HEK293 (cell line): Measurements from ENCODE around the gene ATP5IF1.
A peak's percentile ranks its signal among the peaks of the same experiment; 100 is the strongest.

Experiments
- CTCF ChIA-PET: fragments of 350-600 bp; formaldehyde crosslinking; extraction: SDS; loops from one replicate; lab custom pipeline; 2021; ENCODE audit warnings: antibody characterized with exemption; lab: Yijun Ruan, JAX
- POLR2A ChIA-PET: fragments of 300-600 bp; formaldehyde crosslinking; extraction: SDS; loops from one replicate; lab custom pipeline; 2020; ENCODE audit warnings: antibody characterized with exemption, inconsistent platforms; lab: Yijun Ruan, JAX
- H3K27ac ChIP-seq: fragments of 200-500 bp; sonication (Bioruptor generic); 2 replicates; pipeline ENCODE4 v1.5.1; 2014; ENCODE audit warnings: low read depth, low read length, control low read depth, inconsistent platforms; ENCODE audit errors: extremely low read depth
- H3K36me3 ChIP-seq, 2 experiments: fragments of 200-500 bp in 1 of 2; sonication (Bioruptor generic) in 1 of 2; 1 replicate in 1 of 2; 2 replicates in 1 of 2; pipeline ENCODE4 v1.5.1; 2014 to 2017; ENCODE audit warnings: inconsistent platforms in 2 of 2, low read length in 2 of 2; ENCODE audit not compliant: control insufficient read depth in 2 of 2, insufficient read depth in 1 of 2
- H3K4me1 ChIP-seq: fragments of 200-500 bp; sonication (Bioruptor generic); 2 replicates; pipeline ENCODE4 v1.5.1; 2014; ENCODE audit warnings: mild to moderate bottlenecking, low read length, inconsistent platforms; ENCODE audit not compliant: control insufficient read depth, insufficient read depth
- H3K4me3 ChIP-seq: 2 replicates; pipeline ENCODE4 v1.5.1; 2011; ENCODE audit warnings: low read depth, mild to moderate bottlenecking, control low read depth, low read length, moderate library complexity
- H3K9me3 ChIP-seq: fragments of 200-500 bp; sonication (Bioruptor generic); 2 replicates; pipeline ENCODE4 v1.5.1; 2014; ENCODE audit warnings: low read depth, low read length, inconsistent platforms; ENCODE audit not compliant: control insufficient read depth, insufficient read depth
- BCL11A ChIP-seq: fragments of 450-650 bp; formaldehyde crosslinking; IDR thresholded peaks from 2 replicates; pipeline ENCODE4 v1.5.1; 2016; ENCODE audit warnings: low read depth, missing biosample characterization, missing genetic modification characterization
- HOXA7 ChIP-seq: sonication (generic); formaldehyde crosslinking; IDR thresholded peaks from 2 replicates; pipeline ENCODE4 v1.8.1; 2022; ENCODE audit warnings: missing genetic modification reagents, borderline replicate concordance
- KLF16 ChIP-seq: fragments of 450-650 bp; formaldehyde crosslinking; IDR thresholded peaks from 2 replicates; pipeline ENCODE4 v1.5.1; 2017; ENCODE audit warnings: missing biosample characterization, missing genetic modification characterization
- MYNN ChIP-seq: fragments of 450-650 bp; formaldehyde crosslinking; IDR thresholded peaks from 2 replicates; pipeline ENCODE4 v1.5.1; 2016; ENCODE audit warnings: missing biosample characterization, missing genetic modification characterization, borderline replicate concordance
- RBAK ChIP-seq: fragments of 450-650 bp; formaldehyde crosslinking; IDR thresholded peaks from 2 replicates; pipeline ENCODE4 v1.5.1; 2016; ENCODE audit warnings: missing biosample characterization, missing genetic modification characterization
- SCRT2 ChIP-seq: fragments of 450-650 bp; formaldehyde crosslinking; IDR thresholded peaks from 2 replicates; pipeline ENCODE4 v1.5.1; 2016; ENCODE audit warnings: missing biosample characterization, missing genetic modification characterization
- SP2 ChIP-seq: fragments of 450-650 bp; formaldehyde crosslinking; IDR thresholded peaks from 2 replicates; pipeline ENCODE4 v1.5.1; 2016; ENCODE audit warnings: missing biosample characterization, missing genetic modification characterization
- SP3 ChIP-seq: fragments of 450-650 bp; formaldehyde crosslinking; IDR thresholded peaks from 2 replicates; pipeline ENCODE4 v1.5.1; 2016; ENCODE audit warnings: missing biosample characterization, missing genetic modification characterization
- TRIM28 ChIP-seq: IDR thresholded peaks from 2 replicates; pipeline ENCODE4 v1.6.1; 2011; ENCODE audit warnings: low read length, control low read depth, borderline replicate concordance
- YY1 ChIP-seq: fragments of 450-650 bp; formaldehyde crosslinking; IDR thresholded peaks from 2 replicates; pipeline ENCODE4 v1.5.1; 2018; ENCODE audit warnings: missing biosample characterization, missing genetic modification characterization
- ZBTB1 ChIP-seq: fragments of 450-650 bp; formaldehyde crosslinking; IDR thresholded peaks from 2 replicates; pipeline ENCODE4 v1.5.1; 2016; ENCODE audit warnings: missing biosample characterization, missing genetic modification characterization
- ZBTB20 ChIP-seq: fragments of 450-650 bp; formaldehyde crosslinking; IDR thresholded peaks from 2 replicates; pipeline ENCODE4 v1.5.1; 2016; ENCODE audit warnings: missing biosample characterization, missing genetic modification characterization
- ZBTB48 ChIP-seq: fragments of 450-650 bp; formaldehyde crosslinking; IDR thresholded peaks from 2 replicates; pipeline ENCODE4 v1.5.1; 2016; ENCODE audit warnings: missing biosample characterization, missing genetic modification characterization
- ZBTB49 ChIP-seq: fragments of 450-650 bp; formaldehyde crosslinking; IDR thresholded peaks from 2 replicates; pipeline ENCODE4 v1.5.1; 2016; ENCODE audit warnings: missing biosample characterization, missing genetic modification characterization, low read depth
- ZNF184 ChIP-seq: fragments of 450-650 bp; IDR thresholded peaks from 2 replicates; pipeline ENCODE4 v1.5.1; 2018; ENCODE audit warnings: missing biosample characterization, mild to moderate bottlenecking, missing genetic modification characterization
- ZXDB ChIP-seq: fragments of 450-650 bp; formaldehyde crosslinking; IDR thresholded peaks from 2 replicates; pipeline ENCODE4 v1.5.1; 2016; ENCODE audit warnings: missing biosample characterization, missing genetic modification characterization
- TF ChIP-seq, protein P1 (sequence below): fragments of 450-650 bp; formaldehyde crosslinking; IDR thresholded peaks from 2 replicates; pipeline ENCODE4 v1.5.1; 2016; ENCODE audit warnings: missing biosample characterization, missing genetic modification characterization

Gene ATP5IF1

GRCh38 chr1:28193701-28194161 is 42.2 kb upstream of the ATP5IF1 start:
- 0 out of 2 replicates have a peak, but pooled peaks have one; percentile 14 for TF ChIP-seq SP2
- no peak for TF ChIP-seq KLF16 (tag by site-specific recombination)
- TF ChIP-seq SP3 (tag by site-specific recombination) = peak; percentile 35; the same call in 1 of the 2 replicates
- TF ChIP-seq ZBTB20 = peak; percentile 77
- no peak for TF ChIP-seq ZBTB1 (tag by site-specific recombination)
- no peak for TF ChIP-seq ZBTB48 (tag by site-specific recombination)
- TF ChIP-seq, all 188 proteins: peak for 3
- POLR2A ChIA-PET = interaction anchor here (0.6 to 0.7 kb wide), 2 partner anchors 10 to 33 kb away, joined by 3 read pairs; no protein-coding TSS in a partner anchor
- no peak overlapping the region for H3K27ac ChIP-seq
- no peak overlapping the region for H3K4me3 ChIP-seq
- peaks cover 5 to 18% of the 10 kb centered on the region in 2 experiments; a peak in 2 of 3 replicates for H3K36me3 ChIP-seq
- no peaks in the 10 kb centered on the region for H3K9me3 ChIP-seq
- H3K4me1 ChIP-seq = peaks cover 7% of the 10 kb centered on the region; the same call in 1 of the 2 replicates
- CTCF ChIA-PET = interaction anchor here (0.7 kb wide), 2 partner anchors 72 to 102 kb away, joined by 3 to 4 read pairs; no protein-coding TSS in a partner anchor

DNA sequence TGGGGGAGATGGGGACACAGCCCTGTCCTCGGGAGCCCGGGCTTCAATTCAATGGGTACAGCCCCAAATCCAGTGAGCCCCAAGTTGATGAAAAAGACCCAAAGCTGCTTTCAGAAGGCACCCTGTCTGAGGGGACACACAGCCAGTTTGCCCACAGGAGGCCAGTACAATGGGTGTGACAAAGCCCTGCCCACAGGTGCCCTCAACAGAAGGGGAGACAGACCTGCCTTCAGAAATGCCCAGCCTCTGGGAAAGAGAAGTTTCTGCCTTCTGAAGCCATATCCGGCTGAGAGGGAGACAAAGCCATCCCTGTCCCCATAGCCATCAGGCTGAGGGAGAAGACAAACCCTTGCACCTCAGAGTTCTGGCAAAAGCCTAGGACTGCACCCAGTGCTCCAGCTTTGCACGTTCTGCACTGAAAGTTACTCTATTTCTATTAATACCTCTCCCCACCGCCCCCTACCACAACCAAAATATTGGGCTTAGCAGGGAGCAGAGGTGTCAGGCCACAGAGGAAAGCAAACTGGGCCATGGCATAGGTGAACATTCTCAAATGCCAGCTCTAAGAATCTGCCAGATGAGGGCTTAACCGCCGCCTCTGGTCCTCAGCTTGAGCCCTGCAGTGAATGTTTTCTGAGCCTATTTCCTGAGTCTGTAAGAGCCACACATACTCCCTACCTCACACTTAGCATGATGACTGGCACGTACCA is 41.4 kb upstream of the ATP5IF1 start:
- no peak for TF ChIP-seq YY1
- TF ChIP-seq TRIM28 = no peak
- TF ChIP-seq HOXA7 (CRISPR knock-in tag) = no peak
- no peak for TF ChIP-seq MYNN
- TF ChIP-seq KLF16 (tag by site-specific recombination) = no peak
- no peak for TF ChIP-seq BCL11A (tag by site-specific recombination)
- no peak for TF ChIP-seq ZXDB (tag by site-specific recombination)
- TF ChIP-seq, protein P1, sequence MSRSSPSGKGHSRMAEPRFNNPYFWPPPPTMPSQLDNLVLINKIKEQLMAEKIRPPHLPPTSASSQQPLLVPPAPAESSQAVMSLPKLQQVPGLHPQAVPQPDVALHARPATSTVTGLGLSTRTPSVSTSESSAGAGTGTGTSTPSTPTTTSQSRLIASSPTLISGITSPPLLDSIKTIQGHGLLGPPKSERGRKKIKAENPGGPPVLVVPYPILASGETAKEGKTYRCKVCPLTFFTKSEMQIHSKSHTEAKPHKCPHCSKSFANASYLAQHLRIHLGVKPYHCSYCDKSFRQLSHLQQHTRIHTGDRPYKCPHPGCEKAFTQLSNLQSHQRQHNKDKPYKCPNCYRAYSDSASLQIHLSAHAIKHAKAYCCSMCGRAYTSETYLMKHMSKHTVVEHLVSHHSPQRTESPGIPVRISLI (tag by site-specific recombination) = no peak
- TF ChIP-seq ZNF184 (tag by site-specific recombination) = no peak
- H3K4me3 ChIP-seq = no peak overlapping the region
- H3K36me3 ChIP-seq = peaks cover 9 to 26% of the 10 kb centered on the region in 2 experiments; a peak in 2 of 3 replicates
- ChIA-PET POLR2A (interaction anchor here (0.6 to 0.7 kb wide), 2 partner anchors 9 to 55 kb away, joined by 3 read pairs; no protein-coding TSS in a partner anchor), CTCF (interaction anchor here (0.7 to 3.6 kb wide), 3 partner anchors 14 to 103 kb away, joined by 3 to 18 read pairs (median 15); no protein-coding TSS in a partner anchor)
- no peak overlapping the region for H3K27ac ChIP-seq
- no peaks in the 10 kb centered on the region for H3K9me3 ChIP-seq
- peaks cover 7% of the 10 kb centered on the region; the same call in 1 of the 2 replicates for H3K4me1 ChIP-seq

GRCh38 chr1:28195780-28196179 is 40.1 kb upstream of the ATP5IF1 start:
- Histone ChIP-seq H3K4me3 (no peak overlapping the region), H3K36me3 (peaks cover 18 to 39% of the 10 kb centered on the region in 2 experiments), H3K4me1 (peaks cover 7% of the 10 kb centered on the region; the same call in 1 of the 2 replicates), H3K27ac (no peak overlapping the region), H3K9me3 (no peaks in the 10 kb centered on the region)
- POLR2A ChIA-PET = no interaction called here
- TF ChIP-seq RBAK (tag by site-specific recombination) (no peak), ZBTB49 (tag by site-specific recombination) (no peak), SCRT2 (tag by site-specific recombination) (peak; percentile 35; the same call in 1 of the 2 replicates)
- CTCF ChIA-PET = interaction anchor here (0.6 to 3.6 kb wide), 5 partner anchors 10 to 844 kb away, joined by 3 to 18 read pairs (median 4); partner anchors contain the start of gene PTAFR
